ENCODE results near the gene TMEM223.
"Not testable (repeated sequence)": the region's sequence is repeated elsewhere in the genome, so short reads cannot be mapped to it uniquely, and the experiment has no call there.

Gene TMEM223

GRCh38 chr11:62752177-62752785 is 39.5 kb downstream of the TMEM223 start:
- no peak for DNase-seq

- not testable (repeated sequence) for DNase-seq
Measured at GRCh38 chr11:62749931-62750330, 41.9 kb downstream of the TMEM223 start.

GRCh38 chr11:62747475-62748160 is 44.2 kb downstream of the TMEM223 start:
- no peak for DNase-seq
